ENCODE measurements around the gene LAPTM4A. TPM values are rescaled to one million over a fixed set of nuclear protein-coding genes. Genes with fewer than 3 reads are reported as not detected.
"Not testable (repeated sequence)": the region's sequence is repeated elsewhere in the genome, so short reads cannot be mapped to it uniquely, and the experiment has no call there.

Gene LAPTM4A
- total and polyA plus RNA-seq, 5 donors, result 178 to 224 (median 191) TPM

GRCh38 chr2:20076757-20077156, 25.3 kb upstream of the LAPTM4A start:
- Histone ChIP-seq H3K4me1 (ENCODE audit: control insufficient read depth, insufficient read depth, low read length) (peaks cover 11% of the 10 kb centered on the region), H3K9me3 (ENCODE audit: control insufficient read depth, low read length) (no peaks in the 10 kb centered on the region), H3K27me3 (ENCODE audit: control insufficient read depth, insufficient read depth) (no peaks in the 10 kb centered on the region), H3K4me3 (ENCODE audit: low read length) (no peak overlapping the region), H3K27ac (ENCODE audit: low read length) (no peak overlapping the region)
- ATAC-seq (no peak), DNase-seq (no peak)
- intact Hi-C loops (cut with DNase I), result no loop called here
- WGBS, result 88% methylated on average over 6 of the region's 6 CpGs

GRCh38 chr2:20074901-20075300, 23.5 kb upstream of the LAPTM4A start:
- DNase-seq, result no peak
- intact Hi-C loops (cut with DNase I), result no loop called here
- Histone ChIP-seq H3K9me3 (ENCODE audit: control insufficient read depth, low read length) (no peaks in the 10 kb centered on the region), H3K27me3 (ENCODE audit: control insufficient read depth, insufficient read depth) (no peaks in the 10 kb centered on the region), H3K4me3 (ENCODE audit: low read length) (no peak overlapping the region), H3K4me1 (ENCODE audit: control insufficient read depth, insufficient read depth, low read length) (peaks cover 11% of the 10 kb centered on the region), H3K27ac (ENCODE audit: low read length) (no peak overlapping the region)
- no peak for ATAC-seq
- WGBS, result 76% methylated on average over 8 of the region's 8 CpGs

- ATAC-seq; intact Hi-C loops (cut with DNase I); H3K4me3 ChIP-seq (ENCODE audit: low read length); H3K27me3 ChIP-seq (ENCODE audit: control insufficient read depth, insufficient read depth); H3K9me3 ChIP-seq (ENCODE audit: control insufficient read depth, low read length): not testable (repeated sequence)
- DNase-seq, result peak in 1 of 3 donors; percentile 63
- Histone ChIP-seq H3K27ac (ENCODE audit: low read length) (peak overlapping the region; percentile 48), H3K4me1 (ENCODE audit: control insufficient read depth, insufficient read depth, low read length) (peaks cover 11% of the 10 kb centered on the region)
- WGBS, result 33% methylated on average over 9 of the region's 9 CpGs
Measured at GRCh38 chr2:20074046-20074648, 22.7 kb upstream of the LAPTM4A start.

GRCh38 chr2:20073460-20073859, 22.0 kb upstream of the LAPTM4A start:
- 56% methylated on average over 2 of the region's 2 CpGs for WGBS

GRCh38 chr2:20072436-20073158, 21.2 kb upstream of the LAPTM4A start:
- peaks cover 11% of the 10 kb centered on the region for H3K4me1 ChIP-seq (ENCODE audit: control insufficient read depth, insufficient read depth, low read length)
- no peak overlapping the region for H3K4me3 ChIP-seq (ENCODE audit: low read length)
- no peaks in the 10 kb centered on the region for H3K9me3 ChIP-seq (ENCODE audit: control insufficient read depth, low read length)
- WGBS, result 79% methylated on average over 7 of the region's 7 CpGs
- H3K27me3 ChIP-seq (ENCODE audit: control insufficient read depth, insufficient read depth), result no peaks in the 10 kb centered on the region
- ATAC-seq (peak in 1 of 2 donors; percentile 22), DNase-seq (no peak)
- intact Hi-C loops (cut with DNase I), result no loop called here
- H3K27ac ChIP-seq (ENCODE audit: low read length), result peak overlapping the region; percentile 13

More at GRCh38 chr2:20073460-20073859, 22.0 kb upstream of the LAPTM4A start:
- Histone ChIP-seq H3K27ac (ENCODE audit: low read length) (peak overlapping the region; percentile 62), H3K4me1 (ENCODE audit: control insufficient read depth, insufficient read depth, low read length) (peaks cover 11% of the 10 kb centered on the region), H3K9me3 (ENCODE audit: control insufficient read depth, low read length) (no peaks in the 10 kb centered on the region), H3K27me3 (ENCODE audit: control insufficient read depth, insufficient read depth) (no peaks in the 10 kb centered on the region), H3K4me3 (ENCODE audit: low read length) (no peak overlapping the region)
- ATAC-seq (peak in 1 of 2 donors; percentile 6), DNase-seq (peak in 1 of 3 donors; percentile 56)
- intact Hi-C loops (cut with DNase I), result no loop called here

- H3K27me3 ChIP-seq (ENCODE audit: control insufficient read depth, insufficient read depth), result no peaks in the 10 kb centered on the region
- 32% methylated on average over 14 of the region's 14 CpGs for WGBS
- H3K4me1 ChIP-seq (ENCODE audit: control insufficient read depth, insufficient read depth, low read length), result peaks cover 11% of the 10 kb centered on the region
- DNase-seq, result peak; percentile 73 to 89 (median 83)
- ATAC-seq, result peak; percentile 89 to 90
- intact Hi-C loops (cut with DNase I), result no loop called here
- peak overlapping the region; percentile 78 for H3K27ac ChIP-seq (ENCODE audit: low read length)
- no peak overlapping the region for H3K4me3 ChIP-seq (ENCODE audit: low read length)
- H3K9me3 ChIP-seq (ENCODE audit: control insufficient read depth, low read length), result no peaks in the 10 kb centered on the region
Measured at GRCh38 chr2:20071397-20072383, 20.3 kb upstream of the LAPTM4A start.

- intact Hi-C loops (cut with DNase I), result no loop called here
Measured at GRCh38 chr2:20069756-20070155, 18.3 kb upstream of the LAPTM4A start.

GRCh38 chr2:20067992-20068584, 16.7 kb upstream of the LAPTM4A start:
- DNase-seq, result no peak
- Histone ChIP-seq H3K4me3 (ENCODE audit: low read length) (no peak overlapping the region), H3K27ac (ENCODE audit: low read length) (no peak overlapping the region), H3K27me3 (ENCODE audit: control insufficient read depth, insufficient read depth) (no peaks in the 10 kb centered on the region), H3K9me3 (ENCODE audit: control insufficient read depth, low read length) (no peaks in the 10 kb centered on the region), H3K4me1 (ENCODE audit: control insufficient read depth, insufficient read depth, low read length) (no peaks in the 10 kb centered on the region)
- no peak for ATAC-seq
- intact Hi-C loops (cut with DNase I), result no loop called here
- 69% methylated on average over 3 of the region's 3 CpGs for WGBS

More at GRCh38 chr2:20069756-20070155, 18.3 kb upstream of the LAPTM4A start:
- ATAC-seq (no peak), DNase-seq (no peak)
- Histone ChIP-seq H3K27me3 (ENCODE audit: control insufficient read depth, insufficient read depth) (no peaks in the 10 kb centered on the region), H3K4me3 (ENCODE audit: low read length) (no peak overlapping the region), H3K27ac (ENCODE audit: low read length) (no peak overlapping the region), H3K4me1 (ENCODE audit: control insufficient read depth, insufficient read depth, low read length) (peaks cover 8% of the 10 kb centered on the region), H3K9me3 (ENCODE audit: control insufficient read depth, low read length) (no peaks in the 10 kb centered on the region)

GRCh38 chr2:20065885-20066602, 14.6 kb upstream of the LAPTM4A start:
- ATAC-seq (peak; percentile 64 to 70), DNase-seq (peak; percentile 64 to 85 (median 76))
- H3K9me3 ChIP-seq (ENCODE audit: control insufficient read depth, low read length), result no peaks in the 10 kb centered on the region
- WGBS, result 40% methylated on average over 6 of the region's 6 CpGs
- intact Hi-C loops (cut with DNase I), result no loop called here
- no peaks in the 10 kb centered on the region for H3K4me1 ChIP-seq (ENCODE audit: control insufficient read depth, insufficient read depth, low read length)
- peak overlapping the region; percentile 28 for H3K27ac ChIP-seq (ENCODE audit: low read length)
- H3K4me3 ChIP-seq (ENCODE audit: low read length), result no peak overlapping the region
- no peaks in the 10 kb centered on the region for H3K27me3 ChIP-seq (ENCODE audit: control insufficient read depth, insufficient read depth)

- H3K27me3 ChIP-seq (ENCODE audit: control insufficient read depth, insufficient read depth), result no peaks in the 10 kb centered on the region
- intact Hi-C loops (cut with DNase I), result no loop called here
- H3K9me3 ChIP-seq (ENCODE audit: control insufficient read depth, low read length), result no peaks in the 10 kb centered on the region
- no peak for ATAC-seq
- no peak for DNase-seq
- no peaks in the 10 kb centered on the region for H3K4me1 ChIP-seq (ENCODE audit: control insufficient read depth, insufficient read depth, low read length)
- H3K4me3 ChIP-seq (ENCODE audit: low read length), result no peak overlapping the region
- H3K27ac ChIP-seq (ENCODE audit: low read length), result no peak overlapping the region
Measured at GRCh38 chr2:20064841-20065240, 13.4 kb upstream of the LAPTM4A start.
